GM12878 (cell line): Measurements from ENCODE around the gene FAM111B. TPM values are rescaled to one million over a fixed set of nuclear protein-coding genes. Genes with fewer than 3 reads are reported as not detected.

Source experiments
- ATF2 ChIP-seq: IDR thresholded peaks from 2 replicates; pipeline ENCODE4 v1.6.1; 2012; ENCODE audit warnings: low read length, inconsistent platforms
- ATF7 ChIP-seq: fragments of 450-650 bp; IDR thresholded peaks from 2 replicates; pipeline ENCODE4 v1.6.1; 2016; ENCODE audit warnings: low read depth, mild to moderate bottlenecking
- BHLHE40 ChIP-seq, 2 experiments: fragments of 450-650 bp in 1 of 2; IDR thresholded peaks; 2 replicates each; pipeline ENCODE4 v1.6.1; 2011 to 2017; ENCODE audit warnings: low read depth in 2 of 2, borderline replicate concordance in 1 of 2, improper control_type of control experiment in 1 of 2, low read length in 1 of 2, mild to moderate bottlenecking in 1 of 2
- E2F4 ChIP-seq: IDR thresholded peaks from 2 replicates; pipeline ENCODE4 v1.6.1; 2012; ENCODE audit warnings: low read depth, low read length, improper control_type of control experiment
- GABPA ChIP-seq: IDR thresholded peaks from 2 replicates; pipeline ENCODE4 v1.6.1; 2014; ENCODE audit warnings: antibody characterized with exemption, low read depth, mild to moderate bottlenecking, inconsistent platforms
- IKZF2 ChIP-seq, 2 experiments: fragments of 450-650 bp; IDR thresholded peaks; 2 replicates each; pipeline ENCODE4 v1.6.1; 2017; ENCODE audit warnings: mild to moderate bottlenecking in 2 of 2, moderate library complexity in 2 of 2
- MEF2A ChIP-seq: IDR thresholded peaks from 2 replicates; pipeline ENCODE4 v1.6.1; 2011; ENCODE audit warnings: low read depth, mild to moderate bottlenecking, low read length, moderate library complexity; ENCODE audit not compliant: insufficient read depth
- MLLT1 ChIP-seq: fragments of 450-650 bp; IDR thresholded peaks from 2 replicates; pipeline ENCODE4 v1.6.1; 2016; ENCODE audit warnings: mild to moderate bottlenecking
- NR2F1 ChIP-seq: fragments of 450-650 bp; conservative IDR thresholded peaks from 2 replicates; pipeline ENCODE4 v1.6.1; 2017; ENCODE audit warnings: mild to moderate bottlenecking
- POLR2A ChIP-seq: IDR thresholded peaks from 2 replicates; pipeline ENCODE4 v1.6.1; 2011; ENCODE audit warnings: low read depth, mild to moderate bottlenecking, low read length
- SMAD1 ChIP-seq: fragments of 450-650 bp; IDR thresholded peaks from 2 replicates; pipeline ENCODE4 v1.6.1; 2018; ENCODE audit warnings: mild to moderate bottlenecking, low read depth; ENCODE audit not compliant: partially characterized antibody
- WRNIP1 ChIP-seq: IDR thresholded peaks from 2 replicates; pipeline ENCODE4 v1.6.1; 2011; ENCODE audit warnings: low read depth, low read length, improper control_type of control experiment, borderline replicate concordance
- ZBED1 ChIP-seq: IDR thresholded peaks from 2 replicates; pipeline ENCODE4 v1.6.1; 2016; ENCODE audit warnings: borderline replicate concordance
- polyA plus RNA-seq, 11 experiments: library from polyadenylated mRNA; depleted of rRNA in 4 of 11; unstranded in 6 of 11; stranded (reverse) in 5 of 11; fragments of >200 nt; fragmentation: Nextera tagmentation in 4 of 11; fragmentation: Illumina TruSeq in 1 of 11; extraction: Ambion mirVana in 4 of 11; extraction: Trizol in 1 of 11; gene quantifications; 1 replicate in 1 of 11; 2 replicates in 10 of 11; pipeline versions ENCODE4 v1.2.1 to v1.2.3, GENCODE V29; 2011 to 2016; ENCODE audit warnings: inconsistent platforms in 2 of 11, missing spikeins in 2 of 11, low read depth in 1 of 11
- total RNA-seq, 4 experiments: library from RNA; depleted of rRNA in 3 of 4; stranded (reverse); fragments of >200 nt in 3 of 4; fragmentation: Illumina TruSeq in 1 of 4; extraction: Trizol in 1 of 4; gene quantifications; 2 replicates each; pipeline versions ENCODE4 v1.2.1 to v1.2.3, GENCODE V29; 2013 to 2021
- TF ChIP-seq, protein P1 (sequence below): fragments of 450-650 bp; IDR thresholded peaks from 2 replicates; pipeline ENCODE4 v1.6.1; 2016; ENCODE audit warnings: mild to moderate bottlenecking, moderate library complexity, borderline replicate concordance

FAM111B gene
- total and polyA plus RNA-seq, 10 of the 15 experiments (the other 5 are each of a cell fraction or from before 2014, with no cell fraction given): 35.9 to 97.2 (median 62.1) TPM

DNA sequence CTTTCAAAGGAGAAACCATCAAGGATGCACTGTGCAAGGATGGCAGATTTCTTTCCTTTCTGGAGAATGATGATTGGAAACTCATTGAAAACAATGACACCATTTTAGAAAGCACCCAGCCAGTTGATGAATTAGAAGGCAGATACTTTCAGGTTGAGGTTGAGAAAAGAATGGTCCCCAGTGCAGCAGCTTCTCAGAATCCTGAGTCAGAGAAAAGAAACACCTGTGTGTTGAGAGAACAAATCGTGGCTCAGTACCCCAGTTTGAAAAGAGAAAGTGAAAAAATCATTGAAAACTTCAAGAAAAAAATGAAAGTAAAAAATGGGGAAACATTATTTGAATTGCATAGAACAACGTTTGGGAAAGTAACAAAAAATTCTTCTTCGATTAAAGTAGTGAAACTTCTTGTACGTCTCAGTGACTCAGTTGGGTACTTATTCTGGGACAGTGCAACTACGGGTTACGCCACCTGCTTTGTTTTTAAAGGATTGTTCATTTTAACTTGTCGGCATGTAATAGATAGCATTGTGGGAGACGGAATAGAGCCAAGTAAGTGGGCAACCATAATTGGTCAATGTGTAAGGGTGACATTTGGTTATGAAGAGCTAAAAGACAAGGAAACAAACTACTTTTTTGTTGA, 45.4 kb downstream of the FAM111B start (continued):
- TF ChIP-seq MEF2A: 0 out of 2 replicates have a peak, but pooled peaks have one; percentile 15
- TF ChIP-seq ATF7: peak; percentile 18; the same call in 1 of the 2 replicates
- peak; percentile 46 for TF ChIP-seq SMAD1
- TF ChIP-seq, protein P1, sequence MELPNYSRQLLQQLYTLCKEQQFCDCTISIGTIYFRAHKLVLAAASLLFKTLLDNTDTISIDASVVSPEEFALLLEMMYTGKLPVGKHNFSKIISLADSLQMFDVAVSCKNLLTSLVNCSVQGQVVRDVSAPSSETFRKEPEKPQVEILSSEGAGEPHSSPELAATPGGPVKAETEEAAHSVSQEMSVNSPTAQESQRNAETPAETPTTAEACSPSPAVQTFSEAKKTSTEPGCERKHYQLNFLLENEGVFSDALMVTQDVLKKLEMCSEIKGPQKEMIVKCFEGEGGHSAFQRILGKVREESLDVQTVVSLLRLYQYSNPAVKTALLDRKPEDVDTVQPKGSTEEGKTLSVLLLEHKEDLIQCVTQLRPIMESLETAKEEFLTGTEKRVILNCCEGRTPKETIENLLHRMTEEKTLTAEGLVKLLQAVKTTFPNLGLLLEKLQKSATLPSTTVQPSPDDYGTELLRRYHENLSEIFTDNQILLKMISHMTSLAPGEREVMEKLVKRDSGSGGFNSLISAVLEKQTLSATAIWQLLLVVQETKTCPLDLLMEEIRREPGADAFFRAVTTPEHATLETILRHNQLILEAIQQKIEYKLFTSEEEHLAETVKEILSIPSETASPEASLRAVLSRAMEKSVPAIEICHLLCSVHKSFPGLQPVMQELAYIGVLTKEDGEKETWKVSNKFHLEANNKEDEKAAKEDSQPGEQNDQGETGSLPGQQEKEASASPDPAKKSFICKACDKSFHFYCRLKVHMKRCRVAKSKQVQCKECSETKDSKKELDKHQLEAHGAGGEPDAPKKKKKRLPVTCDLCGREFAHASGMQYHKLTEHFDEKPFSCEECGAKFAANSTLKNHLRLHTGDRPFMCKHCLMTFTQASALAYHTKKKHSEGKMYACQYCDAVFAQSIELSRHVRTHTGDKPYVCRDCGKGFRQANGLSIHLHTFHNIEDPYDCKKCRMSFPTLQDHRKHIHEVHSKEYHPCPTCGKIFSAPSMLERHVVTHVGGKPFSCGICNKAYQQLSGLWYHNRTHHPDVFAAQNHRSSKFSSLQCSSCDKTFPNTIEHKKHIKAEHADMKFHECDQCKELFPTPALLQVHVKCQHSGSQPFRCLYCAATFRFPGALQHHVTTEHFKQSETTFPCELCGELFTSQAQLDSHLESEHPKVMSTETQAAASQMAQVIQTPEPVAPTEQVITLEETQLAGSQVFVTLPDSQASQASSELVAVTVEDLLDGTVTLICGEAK: no peak
- no peak for TF ChIP-seq E2F4
- TF ChIP-seq GABPA: 0 out of 2 replicates have a peak, but pooled peaks have one; percentile 6
- no peak; a peak in 1 of 4 replicates for TF ChIP-seq IKZF2 (IDR thresholded peaks at IDR 0.05)
- TF ChIP-seq POLR2A: 0 out of 2 replicates have a peak, but pooled peaks have one; percentile 6
- TF ChIP-seq WRNIP1: no peak
- peak in 1 of 2 experiments; percentile 7; a peak in 1 of 4 replicates for TF ChIP-seq BHLHE40 (IDR thresholded peaks at IDR 0.05; ENCODE audit: borderline replicate concordance in 1 of 2, low read depth in 2 of 2, low read length in 1 of 2)
- TF ChIP-seq MLLT1: no peak
- 0 out of 2 replicates have a peak, but pooled peaks have one; percentile 51 for TF ChIP-seq ATF2
- no peak for TF ChIP-seq NR2F1
- 0 out of 2 replicates have a peak, but pooled peaks have one; percentile 8 for TF ChIP-seq ZBED1
